Activated T-helper 17 cell treated with anti-CD3 and anti-CD28 coated beads, Interleukin-2, amount 50 U/mL, for 72 hours (primary cell): Measurements from ENCODE around the gene IL17RA. TPM values are rescaled to one million over a fixed set of nuclear protein-coding genes. Genes with fewer than 3 reads are reported as not detected.

Experiments
- ATAC-seq: fragments of 150-1000 bp; cut with Tn5 transposase; replicated peaks from 2 replicates; pipeline ENCODE4 v1.10.0; 2021; ENCODE audit warnings: mild to moderate bottlenecking, moderate library complexity
- H3K27ac Mint-ChIP-seq: one replicate; pipeline ENCODE4 v1.8.0; 2022; ENCODE audit warnings: mixed read lengths
- H3K27me3 Mint-ChIP-seq: one replicate; pipeline ENCODE4 v1.8.0; 2022; ENCODE audit warnings: mixed read lengths
- H3K36me3 Mint-ChIP-seq: one replicate; pipeline ENCODE4 v1.8.0; 2022; ENCODE audit warnings: low read depth, mild to moderate bottlenecking, mixed read lengths
- H3K4me1 Mint-ChIP-seq: one replicate; pipeline ENCODE4 v1.8.0; 2022; ENCODE audit warnings: mixed read lengths
- H3K4me3 Mint-ChIP-seq: one replicate; pipeline ENCODE4 v1.8.0; 2022; ENCODE audit warnings: mild to moderate bottlenecking, mixed read lengths
- H3K9me3 Mint-ChIP-seq: one replicate; pipeline ENCODE4 v1.8.0; 2022; ENCODE audit warnings: mixed read lengths
- total RNA-seq, 2 donors: library from RNA; stranded (reverse); gene quantifications; one replicate each; pipeline ENCODE4 v1.2.3, GENCODE V29; 2022

Gene IL17RA
- total RNA-seq, 2 donors from 2014 or later: 8.5 to 13.6 TPM

GRCh38 chr22:17064498-17065100 is 20.2 kb upstream of the IL17RA start:
- Mint-ChIP-seq H3K4me3 (no peak overlapping the region), H3K9me3 (no peaks in the 10 kb centered on the region), H3K27me3 (peaks cover 12% of the 10 kb centered on the region), H3K27ac (no peak overlapping the region), H3K36me3 (no peaks in the 10 kb centered on the region), H3K4me1 (no peaks in the 10 kb centered on the region)
- ATAC-seq: no peak

GRCh38 chr22:17065433-17065832 is 19.4 kb upstream of the IL17RA start:
- no peak for ATAC-seq
- Mint-ChIP-seq H3K27me3 (peaks cover 12% of the 10 kb centered on the region), H3K4me3 (no peak overlapping the region), H3K27ac (peak overlapping the region; percentile 58), H3K4me1 (no peaks in the 10 kb centered on the region), H3K36me3 (no peaks in the 10 kb centered on the region), H3K9me3 (no peaks in the 10 kb centered on the region)

GRCh38 chr22:17072877-17073276 is 11.9 kb upstream of the IL17RA start:
- Mint-ChIP-seq H3K4me1 (no peaks in the 10 kb centered on the region), H3K4me3 (no peak overlapping the region), H3K27me3 (peaks cover 5% of the 10 kb centered on the region), H3K9me3 (no peaks in the 10 kb centered on the region), H3K27ac (no peak overlapping the region), H3K36me3 (no peaks in the 10 kb centered on the region)
- no peak for ATAC-seq

GRCh38 chr22:17074648-17075002 is 10.2 kb upstream of the IL17RA start:
- H3K4me3 Mint-ChIP-seq: peak overlapping the region; percentile 48
- no peaks in the 10 kb centered on the region for H3K36me3 Mint-ChIP-seq
- H3K27ac Mint-ChIP-seq: no peak overlapping the region
- ATAC-seq: no peak
- H3K9me3 Mint-ChIP-seq: no peaks in the 10 kb centered on the region
- H3K4me1 Mint-ChIP-seq: no peaks in the 10 kb centered on the region
- H3K27me3 Mint-ChIP-seq: peaks cover 5% of the 10 kb centered on the region

GRCh38 chr22:17077255-17077654 is 7.5 kb upstream of the IL17RA start:
- Mint-ChIP-seq H3K27ac (no peak overlapping the region), H3K27me3 (peaks cover 5% of the 10 kb centered on the region), H3K4me3 (no peak overlapping the region), H3K36me3 (no peaks in the 10 kb centered on the region), H3K4me1 (no peaks in the 10 kb centered on the region), H3K9me3 (no peaks in the 10 kb centered on the region)
- ATAC-seq: no peak

- no peak for ATAC-seq
- no peak overlapping the region for H3K27ac Mint-ChIP-seq
- no peak overlapping the region for H3K4me3 Mint-ChIP-seq
- H3K4me1 Mint-ChIP-seq: peaks cover 4% of the 10 kb centered on the region
- no peaks in the 10 kb centered on the region for H3K9me3 Mint-ChIP-seq
- H3K27me3 Mint-ChIP-seq: no peaks in the 10 kb centered on the region
- H3K36me3 Mint-ChIP-seq: no peaks in the 10 kb centered on the region
These were observed 5.2 kb upstream of the IL17RA start for GRCh38 chr22:17079572-17079971.

GRCh38 chr22:17083255-17083654 is 1.5 kb upstream of the IL17RA start:
- Mint-ChIP-seq H3K27me3 (no peaks in the 10 kb centered on the region), H3K27ac (peak overlapping the region; percentile 57), H3K9me3 (no peaks in the 10 kb centered on the region), H3K4me3 (peak overlapping the region; percentile 78), H3K36me3 (peaks cover 5% of the 10 kb centered on the region), H3K4me1 (peaks cover 25% of the 10 kb centered on the region)
- ATAC-seq: no peak

- peak overlapping the region; percentile 78 for H3K4me3 Mint-ChIP-seq
These were observed 874 bp upstream of the IL17RA start for GRCh38 chr22:17083811-17084441.

GRCh38 chr22:17085277-17086181 is 729 bp downstream of the IL17RA start:
- Mint-ChIP-seq H3K9me3 (no peaks in the 10 kb centered on the region), H3K36me3 (peaks cover 5% of the 10 kb centered on the region), H3K4me3 (peak overlapping the region; percentile 78), H3K27ac (peak overlapping the region; percentile 57), H3K27me3 (no peaks in the 10 kb centered on the region), H3K4me1 (peaks cover 25% of the 10 kb centered on the region)
- peak; percentile 26 for ATAC-seq

More at GRCh38 chr22:17083811-17084441, 874 bp upstream of the IL17RA start:
- no peak for ATAC-seq
- no peaks in the 10 kb centered on the region for H3K9me3 Mint-ChIP-seq
- H3K4me1 Mint-ChIP-seq: peaks cover 25% of the 10 kb centered on the region
- H3K27ac Mint-ChIP-seq: peak overlapping the region; percentile 57
- H3K27me3 Mint-ChIP-seq: no peaks in the 10 kb centered on the region
- peaks cover 5% of the 10 kb centered on the region for H3K36me3 Mint-ChIP-seq

GRCh38 chr22:17086296-17086695 is 1.5 kb downstream of the IL17RA start:
- H3K9me3 Mint-ChIP-seq: no peaks in the 10 kb centered on the region
- H3K27me3 Mint-ChIP-seq: no peaks in the 10 kb centered on the region
- H3K4me1 Mint-ChIP-seq: peaks cover 31% of the 10 kb centered on the region
- no peak for ATAC-seq
- H3K27ac Mint-ChIP-seq: peak overlapping the region; percentile 48
- peaks cover 5% of the 10 kb centered on the region for H3K36me3 Mint-ChIP-seq
- peak overlapping the region; percentile 78 for H3K4me3 Mint-ChIP-seq

GRCh38 chr22:17086788-17087497 is 2.1 kb downstream of the IL17RA start:
- Mint-ChIP-seq H3K4me3 (peak overlapping the region; percentile 78), H3K4me1 (peaks cover 31% of the 10 kb centered on the region), H3K27ac (peak overlapping the region; percentile 48), H3K36me3 (peaks cover 5% of the 10 kb centered on the region), H3K9me3 (no peaks in the 10 kb centered on the region), H3K27me3 (no peaks in the 10 kb centered on the region)
- no peak for ATAC-seq

GRCh38 chr22:17087498-17088131 is 2.8 kb downstream of the IL17RA start:
- H3K4me1 Mint-ChIP-seq: peaks cover 34% of the 10 kb centered on the region
- H3K9me3 Mint-ChIP-seq: no peaks in the 10 kb centered on the region
- H3K27ac Mint-ChIP-seq: peak overlapping the region; percentile 48
- H3K36me3 Mint-ChIP-seq: peaks cover 5% of the 10 kb centered on the region
- H3K4me3 Mint-ChIP-seq: peak overlapping the region; percentile 78
- H3K27me3 Mint-ChIP-seq: no peaks in the 10 kb centered on the region
- ATAC-seq: peak; percentile 39

GRCh38 chr22:17090550-17090949 is 5.8 kb downstream of the IL17RA start:
- Mint-ChIP-seq H3K4me3 (no peak overlapping the region), H3K9me3 (no peaks in the 10 kb centered on the region), H3K4me1 (peaks cover 45% of the 10 kb centered on the region), H3K27ac (no peak overlapping the region), H3K27me3 (no peaks in the 10 kb centered on the region), H3K36me3 (peaks cover 11% of the 10 kb centered on the region)
- ATAC-seq: no peak

GRCh38 chr22:17091851-17092250 is 7.1 kb downstream of the IL17RA start:
- H3K36me3 Mint-ChIP-seq: peaks cover 6% of the 10 kb centered on the region
- peaks cover 36% of the 10 kb centered on the region for H3K4me1 Mint-ChIP-seq
- H3K27ac Mint-ChIP-seq: no peak overlapping the region
- H3K4me3 Mint-ChIP-seq: no peak overlapping the region
- no peaks in the 10 kb centered on the region for H3K27me3 Mint-ChIP-seq
- H3K9me3 Mint-ChIP-seq: no peaks in the 10 kb centered on the region
- ATAC-seq: no peak
